H9 (cell line): ENCODE results near the gene ACTN1. TPM values are rescaled to one million over a fixed set of nuclear protein-coding genes. Genes with fewer than 3 reads are reported as not detected.

ENCODE experiments used
- DNase-seq: peaks from one replicate; pipeline ENCODE4 v3.0.0-alpha.2; 2017
- H2AFZ ChIP-seq: one replicate; pipeline ENCODE4 v1.6.1; 2013; ENCODE audit warnings: mild to moderate bottlenecking, low read length, control low read depth, moderate library complexity
- H2AK5ac ChIP-seq: 2 replicates; pipeline ENCODE4 v1.6.1; 2013; ENCODE audit warnings: low read length, control low read depth, mixed read lengths; ENCODE audit not compliant: insufficient read length
- H2BK120ac ChIP-seq: one replicate; pipeline ENCODE4 v1.6.1; 2013; ENCODE audit warnings: low read depth, mild to moderate bottlenecking, low read length, control low read depth, inconsistent platforms; ENCODE audit not compliant: poor library complexity, severe bottlenecking
- H2BK12ac ChIP-seq: 2 replicates; pipeline ENCODE4 v1.6.1; 2013; ENCODE audit warnings: low read length, control low read depth, mixed read lengths, low read depth; ENCODE audit not compliant: insufficient read length
- H2BK15ac ChIP-seq: 2 replicates; pipeline ENCODE4 v1.6.1; 2013; ENCODE audit warnings: low read depth, low read length, control low read depth
- H2BK20ac ChIP-seq: one replicate; pipeline ENCODE4 v1.6.1; 2013; ENCODE audit warnings: low read depth, mild to moderate bottlenecking, low read length, control low read depth, inconsistent platforms; ENCODE audit not compliant: poor library complexity, severe bottlenecking
- H2BK5ac ChIP-seq: 2 replicates; pipeline ENCODE4 v1.6.1; 2013; ENCODE audit warnings: low read length, control low read depth, mixed read lengths; ENCODE audit not compliant: insufficient read length
- H3K14ac ChIP-seq: 2 replicates; pipeline ENCODE4 v1.6.1; 2013; ENCODE audit warnings: low read length, control low read depth; ENCODE audit not compliant: insufficient read depth
- H3K18ac ChIP-seq: 2 replicates; pipeline ENCODE4 v1.6.1; 2013; ENCODE audit warnings: low read depth, mild to moderate bottlenecking, mixed read lengths, low read length, control low read depth; ENCODE audit not compliant: insufficient read length
- H3K23ac ChIP-seq: 2 replicates; pipeline ENCODE4 v1.6.1; 2013; ENCODE audit warnings: low read length, control low read depth, mixed read lengths, low read depth; ENCODE audit not compliant: insufficient read length
- H3K23me2 ChIP-seq: 2 replicates; pipeline ENCODE4 v1.6.1; 2013; ENCODE audit warnings: low read depth, mild to moderate bottlenecking, mixed read lengths, low read length, control low read depth; ENCODE audit not compliant: insufficient read length, poor library complexity, severe bottlenecking
- H3K27ac ChIP-seq: 2 replicates; pipeline ENCODE4 v1.5.1; 2013; ENCODE audit warnings: low read length, control low read depth, mixed read lengths, low read depth; ENCODE audit not compliant: insufficient read length
- H3K27me3 ChIP-seq: 2 replicates; pipeline ENCODE4 v1.6.1; 2013; ENCODE audit warnings: low read length, control low read depth, inconsistent platforms; ENCODE audit not compliant: insufficient read depth
- H3K4ac ChIP-seq: 2 replicates; pipeline ENCODE4 v1.6.1; 2013; ENCODE audit warnings: low read depth, mild to moderate bottlenecking, control low read depth, inconsistent platforms, low read length, moderate library complexity
- H3K4me1 ChIP-seq: 2 replicates; pipeline ENCODE4 v1.6.1; 2013; ENCODE audit warnings: low read length, control low read depth, inconsistent platforms; ENCODE audit not compliant: insufficient read depth
- H3K4me2 ChIP-seq: 2 replicates; pipeline ENCODE4 v1.6.1; 2013; ENCODE audit warnings: low read length, control low read depth, mixed read lengths; ENCODE audit not compliant: insufficient read length, insufficient read depth
- H3K56ac ChIP-seq: 2 replicates; pipeline ENCODE4 v1.6.1; 2013; ENCODE audit warnings: low read depth, mild to moderate bottlenecking, mixed read lengths, low read length, control low read depth; ENCODE audit not compliant: insufficient read length
- H3K79me1 ChIP-seq: 2 replicates; pipeline ENCODE4 v1.6.1; 2013; ENCODE audit warnings: low read depth, mild to moderate bottlenecking, moderate library complexity, low read length, control low read depth, inconsistent platforms; ENCODE audit not compliant: insufficient read depth, poor library complexity, severe bottlenecking
- H3K79me2 ChIP-seq: 2 replicates; pipeline ENCODE4 v1.6.1; 2013; ENCODE audit warnings: low read length, control low read depth, inconsistent platforms; ENCODE audit not compliant: insufficient read depth
- H3K9ac ChIP-seq: 2 replicates; pipeline ENCODE4 v1.6.1; 2013; ENCODE audit warnings: low read length, control low read depth, mixed read lengths; ENCODE audit not compliant: insufficient read length; ENCODE audit errors: extremely low read depth
- H3K9me3 ChIP-seq: one replicate; pipeline ENCODE4 v1.6.1; 2013; ENCODE audit warnings: low read depth, low read length, inconsistent platforms; ENCODE audit not compliant: control insufficient read depth
- H3T11ph ChIP-seq: one replicate; pipeline ENCODE4 v1.6.1; 2013; ENCODE audit warnings: mild to moderate bottlenecking, low read length, control low read depth, inconsistent platforms
- H4K20me1 ChIP-seq: one replicate; pipeline ENCODE4 v1.6.1; 2013; ENCODE audit not compliant: control insufficient read depth, insufficient read length, insufficient read depth
- H4K5ac ChIP-seq: 2 replicates; pipeline ENCODE4 v1.6.1; 2013; ENCODE audit warnings: low read depth, mild to moderate bottlenecking, mixed read lengths, low read length, control low read depth; ENCODE audit not compliant: insufficient read length
- H4K8ac ChIP-seq: replicated peaks from 2 replicates; pipeline ENCODE4 v1.6.1; 2013; ENCODE audit warnings: low read length, control low read depth, mixed read lengths, low read depth; ENCODE audit not compliant: insufficient read length
- H4K91ac ChIP-seq: 2 replicates; pipeline ENCODE4 v1.6.1; 2013; ENCODE audit warnings: low read depth, mild to moderate bottlenecking, moderate library complexity, mixed read lengths, low read length, control low read depth; ENCODE audit not compliant: insufficient read length
- H3K27ac Mint-ChIP-seq, 3 experiments: 2 replicates in 2 of 3; 3 replicates in 1 of 3; pipeline ENCODE4 v1.8.0; 2020 to 2021; ENCODE audit warnings: mixed read lengths in 3 of 3, mild to moderate bottlenecking in 1 of 3, moderate library complexity in 1 of 3
- H3K27me3 Mint-ChIP-seq: 2 replicates; pipeline ENCODE4 v1.8.0; 2021; ENCODE audit warnings: low read depth, mild to moderate bottlenecking, moderate library complexity, mixed read lengths
- H3K36me3 Mint-ChIP-seq, 3 experiments: 2 replicates in 2 of 3; 3 replicates in 1 of 3; pipeline ENCODE4 v1.8.0; 2020 to 2021; ENCODE audit warnings: low read depth in 3 of 3, mixed read lengths in 3 of 3; ENCODE audit not compliant: insufficient read depth in 1 of 3
- H3K4me1 Mint-ChIP-seq, 2 experiments: 2 replicates each; pipeline ENCODE4 v1.8.0; 2020; ENCODE audit warnings: mixed read lengths in 2 of 2
- H3K4me3 Mint-ChIP-seq, 2 experiments: 2 replicates in 1 of 2; 3 replicates in 1 of 2; pipeline ENCODE4 v1.8.0; 2020 to 2021; ENCODE audit warnings: mild to moderate bottlenecking in 2 of 2, mixed read lengths in 2 of 2, moderate library complexity in 1 of 2
- H3K9me3 Mint-ChIP-seq, 2 experiments: 2 replicates in 1 of 2; 3 replicates in 1 of 2; pipeline ENCODE4 v1.8.0; 2020; ENCODE audit warnings: mild to moderate bottlenecking in 2 of 2, mixed read lengths in 2 of 2, moderate library complexity in 1 of 2
- WGBS: extraction: QIAGEN DNeasy Blood & Tissue Kit; methylation state at CpG from one replicate; pipeline ENCODE4 v1.1.7; 2013; ENCODE audit warnings: missing lambda C conversion rate, low lambda C conversion rate, mixed read lengths; ENCODE audit not compliant: insufficient read length; ENCODE audit errors: extremely low coverage; 5-methylcytosine and 5-hydroxymethylcytosine counted together
- total RNA-seq: library from RNA; stranded (reverse); gene quantifications from 2 replicates; pipeline ENCODE4 v1.2.1, GENCODE V29; 2021
- TF ChIP-seq, protein P1 (sequence below): fragments of 200-600 bp; sonication (generic); conservative IDR thresholded peaks from 3 replicates; pipeline ENCODE4 v1.8.0; 2021; ENCODE audit warnings: antibody characterized with exemption, mild to moderate bottlenecking

Gene ACTN1
- total RNA-seq, 1 experiment from 2014 or later, result 219 TPM

DNA sequence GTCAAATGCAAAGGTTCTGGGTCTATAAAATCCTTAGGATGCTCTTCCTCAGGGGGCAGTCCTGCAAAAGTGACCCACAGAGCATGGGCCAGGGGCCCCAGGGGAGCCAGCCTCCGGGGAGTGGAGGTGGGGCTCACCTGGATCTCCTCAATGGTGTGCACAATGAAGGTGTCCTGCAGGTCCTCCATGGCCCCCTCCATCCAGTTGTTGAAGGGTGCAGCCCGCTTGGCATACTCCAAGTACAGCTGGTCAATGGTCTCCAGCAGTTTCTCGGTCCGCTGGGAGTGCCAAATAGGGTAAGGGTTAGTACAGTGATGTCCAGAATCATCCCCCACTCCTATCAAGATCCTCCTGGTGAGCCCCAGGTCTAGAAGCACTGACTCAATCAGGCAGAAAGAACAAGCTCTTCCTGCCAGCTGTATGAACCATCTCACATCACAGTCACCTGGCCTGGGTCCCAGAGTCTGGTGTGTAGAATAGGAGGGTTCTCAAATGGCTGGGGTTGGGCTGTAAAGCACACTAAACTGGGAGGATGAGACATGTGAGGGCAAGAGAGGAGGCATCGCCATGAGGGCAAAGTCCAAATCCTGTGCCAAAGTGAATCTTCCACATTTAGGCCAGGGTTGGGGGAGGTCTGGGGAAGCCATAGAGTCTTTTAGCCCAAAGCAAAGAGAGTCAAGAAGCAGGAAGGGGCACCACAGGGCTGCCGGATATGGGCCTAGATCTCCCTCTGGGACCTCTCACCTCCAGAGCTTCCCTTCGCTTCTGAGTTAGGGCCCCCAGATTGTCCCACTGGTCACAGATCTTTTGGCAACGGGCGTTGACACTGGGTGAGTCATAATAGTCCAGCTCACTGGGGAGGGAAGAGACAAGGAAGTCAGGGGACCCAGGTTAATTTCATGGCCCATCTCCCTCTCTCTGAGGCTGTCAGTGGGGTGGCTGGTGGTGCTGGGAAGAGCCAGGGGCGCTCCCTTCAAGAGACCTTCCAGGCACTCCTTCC is 94.8 kb downstream of the ACTN1 start:
- no peak overlapping the region for H3K4me3 Mint-ChIP-seq
- TF ChIP-seq, protein P1, sequence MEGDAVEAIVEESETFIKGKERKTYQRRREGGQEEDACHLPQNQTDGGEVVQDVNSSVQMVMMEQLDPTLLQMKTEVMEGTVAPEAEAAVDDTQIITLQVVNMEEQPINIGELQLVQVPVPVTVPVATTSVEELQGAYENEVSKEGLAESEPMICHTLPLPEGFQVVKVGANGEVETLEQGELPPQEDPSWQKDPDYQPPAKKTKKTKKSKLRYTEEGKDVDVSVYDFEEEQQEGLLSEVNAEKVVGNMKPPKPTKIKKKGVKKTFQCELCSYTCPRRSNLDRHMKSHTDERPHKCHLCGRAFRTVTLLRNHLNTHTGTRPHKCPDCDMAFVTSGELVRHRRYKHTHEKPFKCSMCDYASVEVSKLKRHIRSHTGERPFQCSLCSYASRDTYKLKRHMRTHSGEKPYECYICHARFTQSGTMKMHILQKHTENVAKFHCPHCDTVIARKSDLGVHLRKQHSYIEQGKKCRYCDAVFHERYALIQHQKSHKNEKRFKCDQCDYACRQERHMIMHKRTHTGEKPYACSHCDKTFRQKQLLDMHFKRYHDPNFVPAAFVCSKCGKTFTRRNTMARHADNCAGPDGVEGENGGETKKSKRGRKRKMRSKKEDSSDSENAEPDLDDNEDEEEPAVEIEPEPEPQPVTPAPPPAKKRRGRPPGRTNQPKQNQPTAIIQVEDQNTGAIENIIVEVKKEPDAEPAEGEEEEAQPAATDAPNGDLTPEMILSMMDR, result no peak
- Histone ChIP-seq H3K27me3 (no peaks in the 10 kb centered on the region), H3K14ac (no peak overlapping the region), H2AFZ (no peak overlapping the region), H2BK12ac (no peak overlapping the region), H2BK15ac (no peak overlapping the region), H3K18ac (no peak overlapping the region), H2BK5ac (no peak overlapping the region), H3K4ac (no peak overlapping the region), H3K9ac (no peak overlapping the region), H2BK20ac (no peak overlapping the region), H2AK5ac (no peak overlapping the region), H3K23ac (no peak overlapping the region), H3K9me3 (no peaks in the 10 kb centered on the region), H3K27ac (no peak overlapping the region), H3K79me2 (no peaks in the 10 kb centered on the region), H4K91ac (no peak overlapping the region), H3T11ph (no peak overlapping the region), H3K4me2 (no peak overlapping the region), H3K79me1 (no peaks in the 10 kb centered on the region), H3K23me2 (no peaks in the 10 kb centered on the region), H2BK120ac (no peak overlapping the region), H4K8ac (no peak overlapping the region), H3K56ac (no peak overlapping the region), H4K5ac (no peak overlapping the region), H4K20me1 (no peaks in the 10 kb centered on the region), H3K4me1 (no peaks in the 10 kb centered on the region)
- peaks cover 46 to 93% (median 82%) of the 10 kb centered on the region in 3 experiments for H3K36me3 Mint-ChIP-seq
- WGBS, result no CpG with 5 or more reads among the region's 10 CpGs
- no peaks in the 10 kb centered on the region for H3K4me1 Mint-ChIP-seq
- H3K27ac Mint-ChIP-seq, result peak overlapping the region in 1 of 3 experiments; percentile 70; a peak in 2 of 7 replicates
- H3K9me3 Mint-ChIP-seq, result no peaks in the 10 kb centered on the region
- DNase-seq, result no peak
- no peaks in the 10 kb centered on the region for H3K27me3 Mint-ChIP-seq
